ENCODE results near the gene VAT1.

Gene VAT1

DNA sequence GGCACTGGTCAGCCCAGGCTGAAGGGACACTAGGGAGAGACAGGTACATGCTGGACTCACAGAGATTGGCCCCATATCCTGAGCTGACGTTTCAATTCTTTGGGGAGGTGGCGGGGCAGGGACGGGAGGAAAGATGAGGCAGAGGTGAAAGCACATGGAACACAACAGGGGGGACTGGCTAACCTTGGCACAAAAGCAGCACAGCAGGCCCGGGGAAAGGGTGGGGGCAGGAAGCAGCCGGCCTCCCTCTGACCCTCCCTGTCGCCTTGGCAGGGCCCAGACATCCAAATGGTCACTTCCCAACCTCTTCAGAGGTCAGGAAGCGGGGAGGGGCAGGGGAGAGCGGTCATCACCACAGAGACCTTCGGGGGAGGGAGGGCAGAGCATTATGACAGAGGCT, 6.6 kb downstream of the VAT1 start:
- DNase-seq (ENCODE audit: low read depth): no peak
- no peak for TF ChIP-seq CTCF (IDR thresholded peaks at IDR 0.05; ENCODE audit: low read depth, low read length, missing control alignments)
- in situ Hi-C loops (cut with HindIII; ENCODE audit: low sequenced_read_pairs): loop anchor here (5.0 kb wide), 1 partner anchor 38 kb away; no protein-coding TSS in a partner anchor
- no peak overlapping the region for H3K4me3 ChIP-seq (ENCODE audit: low read depth, low read length)

DNA sequence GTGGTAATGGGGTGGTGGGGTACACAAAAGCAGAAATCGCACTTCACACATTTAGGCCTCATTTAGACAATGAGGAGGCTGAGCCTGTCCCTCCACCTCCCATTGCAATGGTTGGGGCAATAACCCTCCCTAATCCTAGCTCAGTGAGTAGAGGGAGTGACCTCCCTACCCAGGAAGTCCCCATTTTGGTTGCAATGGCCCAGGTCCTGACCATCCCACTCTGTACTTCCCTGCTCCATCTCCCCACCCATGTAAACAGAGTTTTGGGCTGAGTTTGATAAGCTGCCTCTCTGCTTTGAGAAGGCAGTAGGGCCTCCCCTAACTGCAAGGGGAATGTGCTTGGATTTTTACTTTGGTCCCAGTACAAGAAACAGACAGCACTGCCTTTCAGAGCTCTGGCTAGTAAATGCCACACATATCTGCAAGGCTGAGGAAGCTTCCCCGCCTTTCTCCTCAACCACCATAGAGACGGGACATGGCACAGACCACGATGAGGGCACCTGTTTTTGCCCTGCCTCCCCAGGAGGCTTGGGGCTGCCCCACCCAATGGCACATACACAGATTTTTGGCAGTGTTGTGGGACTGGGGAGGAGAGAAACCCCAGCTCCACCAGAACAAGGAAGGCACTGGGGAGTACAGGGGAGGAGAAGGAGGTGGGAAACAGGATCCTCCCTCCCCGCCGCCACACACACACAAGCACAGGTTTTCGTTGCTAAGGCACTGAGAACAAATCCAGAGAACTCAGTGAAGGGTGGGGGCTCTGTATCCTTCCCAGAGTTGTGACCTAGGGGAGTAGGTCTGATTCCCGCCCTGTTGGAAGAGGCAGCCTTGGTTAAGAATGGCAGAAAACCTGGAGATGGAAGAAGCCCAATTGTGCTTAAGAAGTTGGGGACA, 7.3 kb downstream of the VAT1 start:
- in situ Hi-C loops (cut with HindIII; ENCODE audit: low sequenced_read_pairs): loop anchor here (5.0 kb wide), 1 partner anchor 38 kb away; no protein-coding TSS in a partner anchor
- DNase-seq (ENCODE audit: low read depth): no peak
- H3K4me3 ChIP-seq (ENCODE audit: low read depth, low read length): no peak overlapping the region
- no peak for TF ChIP-seq CTCF (IDR thresholded peaks at IDR 0.05; ENCODE audit: low read depth, low read length, missing control alignments)

DNA sequence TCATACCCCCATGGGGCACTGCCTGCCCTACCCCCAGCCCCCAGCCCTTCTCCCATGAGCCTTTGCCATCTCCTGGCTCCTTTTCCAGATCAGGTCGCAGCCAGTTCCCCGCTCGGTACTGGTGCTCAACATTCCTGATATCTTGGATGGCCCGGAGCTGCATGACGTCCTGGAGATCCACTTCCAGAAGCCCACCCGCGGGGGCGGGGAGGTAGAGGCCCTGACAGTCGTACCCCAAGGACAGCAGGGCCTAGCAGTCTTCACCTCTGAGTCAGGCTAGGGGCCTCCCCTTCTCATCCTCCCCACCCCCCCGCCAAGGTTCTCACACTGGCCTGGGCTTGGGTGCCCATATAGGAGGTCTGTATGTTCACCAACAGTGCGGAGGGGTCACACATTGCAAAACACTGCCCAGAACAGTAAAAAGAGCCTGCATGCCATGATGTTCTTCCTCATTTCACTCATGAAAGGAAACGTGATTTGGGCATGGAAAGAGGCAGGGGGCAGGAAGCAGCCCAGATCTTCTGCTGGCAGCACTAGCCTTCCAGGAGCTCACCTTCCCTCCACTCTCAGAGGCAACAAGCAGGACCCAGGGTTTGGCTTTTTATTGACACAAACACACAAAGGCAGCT, 8.1 kb downstream of the VAT1 start:
- in situ Hi-C loops (cut with HindIII; ENCODE audit: low sequenced_read_pairs): no loop called here
- TF ChIP-seq CTCF (IDR thresholded peaks at IDR 0.05; ENCODE audit: low read depth, low read length, missing control alignments): no peak
- no peak for DNase-seq (ENCODE audit: low read depth)
- no peak overlapping the region for H3K4me3 ChIP-seq (ENCODE audit: low read depth, low read length)

DNA sequence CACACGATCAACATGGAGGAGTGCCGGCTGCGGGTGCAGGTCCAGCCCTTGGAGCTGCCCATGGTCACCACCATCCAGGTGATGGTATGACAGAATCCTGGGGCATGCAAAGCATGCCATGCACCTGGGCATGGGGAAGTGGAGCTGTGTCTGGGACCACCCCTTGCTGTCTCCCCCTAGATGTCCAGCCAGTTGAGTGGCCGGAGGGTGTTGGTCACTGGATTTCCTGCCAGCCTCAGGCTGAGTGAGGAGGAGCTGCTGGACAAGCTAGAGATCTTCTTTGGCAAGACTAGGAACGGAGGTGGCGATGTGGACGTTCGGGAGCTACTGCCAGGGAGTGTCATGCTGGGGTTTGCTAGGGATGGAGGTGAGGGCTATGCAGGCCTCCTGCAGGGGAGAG, 8.9 kb downstream of the VAT1 start:
- in situ Hi-C loops (cut with HindIII; ENCODE audit: low sequenced_read_pairs): no loop called here
- no peak for TF ChIP-seq CTCF (IDR thresholded peaks at IDR 0.05; ENCODE audit: low read depth, low read length, missing control alignments)
- DNase-seq (ENCODE audit: low read depth): no peak
- H3K4me3 ChIP-seq (ENCODE audit: low read depth, low read length): no peak overlapping the region

DNA sequence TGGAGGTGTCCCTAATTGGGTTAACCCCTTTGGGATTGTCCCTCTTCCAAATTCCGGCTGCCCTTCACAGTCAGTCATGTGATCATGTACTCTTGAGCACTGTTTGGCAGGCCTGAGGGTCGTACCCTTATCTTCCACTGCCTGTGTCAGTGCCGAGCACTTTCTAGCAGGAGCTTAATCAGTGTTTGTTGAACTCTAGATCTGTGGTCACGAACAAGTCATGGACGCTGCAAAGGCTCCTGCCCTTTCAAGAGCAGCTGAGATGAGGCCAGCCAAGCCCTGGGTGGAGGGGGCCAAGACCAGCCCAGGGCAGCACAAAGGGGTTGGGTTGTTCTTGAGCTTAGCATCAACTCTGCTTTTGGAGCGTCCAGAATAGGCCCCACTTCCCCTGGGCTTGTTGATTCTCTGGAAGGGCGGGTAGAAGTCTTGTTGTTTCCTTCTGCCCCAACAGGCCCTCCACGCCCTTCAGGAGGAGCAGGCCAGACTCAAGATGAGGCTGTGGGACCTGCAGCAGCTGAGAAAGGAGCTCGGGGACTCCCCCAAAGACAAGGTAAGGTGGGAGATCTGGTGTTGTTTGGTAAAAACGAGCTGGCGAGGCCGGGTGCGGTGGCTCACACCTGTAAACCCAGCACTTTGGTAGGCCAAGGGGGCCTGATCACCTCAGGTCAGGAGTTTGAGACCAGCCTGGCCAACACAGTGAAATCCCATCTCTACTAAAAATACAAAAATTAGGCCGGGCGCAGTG, 10.3 kb downstream of the VAT1 start:
- no peak for TF ChIP-seq CTCF (IDR thresholded peaks at IDR 0.05; ENCODE audit: low read depth, low read length, missing control alignments)
- no peak overlapping the region for H3K4me3 ChIP-seq (ENCODE audit: low read depth, low read length)
- in situ Hi-C loops (cut with HindIII; ENCODE audit: low sequenced_read_pairs): no loop called here
- no peak for DNase-seq (ENCODE audit: low read depth)

DNA sequence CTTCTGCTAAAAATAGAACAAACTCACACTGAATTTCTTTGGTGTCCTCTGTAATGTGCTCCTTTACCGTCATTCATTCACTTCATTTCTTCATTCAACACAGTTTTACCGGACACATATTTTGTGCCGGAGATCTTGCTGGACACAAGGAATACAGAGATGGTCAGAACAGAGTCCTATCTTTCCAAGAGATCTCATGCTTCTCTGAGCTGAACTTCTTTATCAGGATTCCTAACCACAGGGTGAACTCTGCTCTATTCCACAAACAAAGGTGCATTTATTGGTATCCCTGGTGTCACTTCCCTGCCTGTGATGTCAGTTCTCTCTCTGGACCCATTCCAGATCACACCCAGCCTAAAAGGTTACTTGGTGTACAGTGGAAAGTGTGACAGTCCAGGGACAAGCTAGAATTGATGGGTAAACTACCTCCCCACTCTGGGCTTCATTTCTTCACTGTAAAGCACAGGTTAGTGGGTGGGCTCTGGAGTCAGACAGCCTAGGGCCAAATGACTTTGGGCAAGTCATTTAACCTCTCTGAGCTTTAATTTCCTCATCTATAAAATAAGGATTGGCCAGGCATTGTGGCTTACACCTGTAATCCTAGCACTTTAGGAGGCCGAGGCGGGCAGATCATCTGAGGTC, 11.4 kb downstream of the VAT1 start:
- in situ Hi-C loops (cut with HindIII; ENCODE audit: low sequenced_read_pairs): no loop called here
- TF ChIP-seq CTCF (IDR thresholded peaks at IDR 0.05; ENCODE audit: low read depth, low read length, missing control alignments): no peak
- no peak for DNase-seq (ENCODE audit: low read depth)
- H3K4me3 ChIP-seq (ENCODE audit: low read depth, low read length): no peak overlapping the region

Data from astrocyte of the cerebellum (primary cell).